ENCODE results near the gene RNASE13. TPM values are rescaled to one million over a fixed set of nuclear protein-coding genes. Genes with fewer than 3 reads are reported as not detected.

RNASE13 gene, protein sequence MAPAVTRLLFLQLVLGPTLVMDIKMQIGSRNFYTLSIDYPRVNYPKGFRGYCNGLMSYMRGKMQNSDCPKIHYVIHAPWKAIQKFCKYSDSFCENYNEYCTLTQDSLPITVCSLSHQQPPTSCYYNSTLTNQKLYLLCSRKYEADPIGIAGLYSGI
- not detected in 5 replicates for total RNA-seq (2022; extraction: Qiagen RNA extraction)

DNA sequence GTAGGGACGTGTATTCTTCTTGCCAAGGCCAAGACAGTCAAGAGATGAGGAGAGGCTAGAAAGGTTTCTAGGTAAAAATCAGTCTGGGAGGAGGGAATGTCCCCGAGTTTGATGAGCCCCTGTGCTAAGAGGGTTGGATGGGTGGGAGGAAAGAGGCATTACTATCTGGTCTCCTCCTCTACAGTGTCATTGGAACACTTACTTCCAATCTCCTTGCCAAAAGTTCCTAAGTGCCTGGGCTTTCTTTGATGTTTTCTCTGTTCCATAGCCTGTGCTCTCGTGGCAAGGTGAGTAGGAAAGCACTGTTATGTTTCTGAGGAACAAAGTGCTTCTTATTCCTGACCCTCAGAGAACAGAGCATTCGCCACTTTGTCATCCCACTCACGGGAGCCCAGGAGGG lies at the start of gene RNASE13:
TSS of gene RNASE13 (minus strand) at position 101 of the 400 bp plus-strand sequence. CDS start 519 bp downstream, outside the sequence.

DNA sequence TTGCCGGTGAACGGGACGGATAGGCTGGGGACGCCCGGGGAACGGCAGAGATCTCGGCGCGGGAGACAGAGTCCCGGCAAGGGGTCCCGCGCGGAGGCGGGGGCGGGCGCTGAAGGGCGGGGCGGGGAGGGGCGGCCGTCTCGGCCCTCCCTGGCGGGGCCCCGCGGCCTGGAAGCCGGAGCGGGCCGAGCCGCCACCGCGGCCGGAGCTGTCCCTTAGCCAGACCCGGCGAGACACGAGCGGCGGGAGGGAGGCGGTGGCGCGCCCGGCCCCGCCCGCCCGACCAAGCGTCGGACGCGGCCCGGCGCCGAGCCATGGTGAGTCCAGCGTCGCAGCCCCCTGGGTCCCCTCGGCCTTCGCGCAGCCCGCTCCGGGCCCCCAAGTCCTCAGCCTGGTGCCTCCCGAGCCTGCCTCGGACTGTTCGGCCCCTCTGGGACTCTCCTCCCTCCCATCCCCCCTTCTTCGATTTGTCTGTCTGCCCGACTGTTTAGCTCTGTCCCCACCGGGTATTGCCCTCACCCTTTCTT lies 35.5 kb upstream of the RNASE13 start, which contains the start of gene ARHGEF40:
TSS of gene ARHGEF40 (plus strand) at position 222 of the 527 bp plus-strand sequence. CDS start at position 315, 93 bp downstream.

GRCh38 chr14:21057803-21058675 lies 23.4 kb upstream of the RNASE13 start, which contains the start of gene RNASE8:
TSS of gene RNASE8 (plus strand) at chr14:21057822. CDS start at chr14:21057893, 71 bp downstream.

GRCh38 chr14:21041676-21042433 lies 7.2 kb upstream of the RNASE13 start, which contains the start of gene RNASE7:
TSS of gene RNASE7 (plus strand) at chr14:21042362. CDS start at chr14:21042993, 631 bp downstream.

GRCh38 chr14:21029917-21030316 lies 4.7 kb downstream of the RNASE13 start, which contains the start of gene TPPP2:
TSS of gene TPPP2 (plus strand) at chr14:21030217. CDS start at chr14:21030582, 365 bp downstream.

DNA sequence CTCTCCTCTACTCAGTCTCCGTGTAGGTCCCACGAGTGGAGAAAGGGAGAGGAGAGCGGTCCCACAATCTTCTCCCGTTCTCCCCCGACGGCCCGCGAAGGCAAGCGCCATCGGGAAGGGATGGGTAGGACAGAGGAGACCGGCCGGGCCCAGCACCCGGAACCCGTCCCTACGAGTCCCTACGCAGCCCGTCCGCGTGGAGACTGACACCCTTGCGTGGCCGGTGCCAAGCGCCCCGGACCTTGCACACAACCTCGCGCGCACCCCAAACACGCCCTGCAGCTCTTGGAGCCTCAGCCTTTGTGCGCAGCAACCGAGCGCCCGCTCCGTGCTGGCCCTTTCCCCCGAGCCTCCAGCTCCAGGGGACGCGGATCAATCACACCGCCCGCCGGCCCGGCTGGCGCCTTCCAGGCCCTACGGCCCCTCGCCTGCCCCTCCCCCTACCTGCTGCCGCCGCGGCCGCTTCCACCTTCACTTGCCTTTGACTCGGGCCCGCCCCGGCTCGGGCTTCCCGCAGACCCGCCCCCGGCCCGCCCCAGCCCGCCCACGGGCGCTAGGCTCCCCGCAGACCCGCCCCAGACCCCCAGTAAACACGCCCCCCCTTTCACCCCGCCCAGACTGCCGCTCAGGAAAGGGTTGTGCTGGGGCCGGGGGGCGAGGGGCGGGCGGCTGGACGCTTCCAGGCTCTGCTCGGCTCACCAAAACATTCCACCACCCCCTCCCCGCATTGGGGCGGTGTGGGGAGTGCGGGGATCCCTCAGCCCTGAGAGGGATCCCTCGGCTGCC lies 9.8 kb downstream of the RNASE13 start, which contains the start of gene NDRG2:
TSS of gene NDRG2 (minus strand) at position 477 of the 786 bp plus-strand sequence. CDS start 1,746 bp downstream, outside the sequence.

DNA sequence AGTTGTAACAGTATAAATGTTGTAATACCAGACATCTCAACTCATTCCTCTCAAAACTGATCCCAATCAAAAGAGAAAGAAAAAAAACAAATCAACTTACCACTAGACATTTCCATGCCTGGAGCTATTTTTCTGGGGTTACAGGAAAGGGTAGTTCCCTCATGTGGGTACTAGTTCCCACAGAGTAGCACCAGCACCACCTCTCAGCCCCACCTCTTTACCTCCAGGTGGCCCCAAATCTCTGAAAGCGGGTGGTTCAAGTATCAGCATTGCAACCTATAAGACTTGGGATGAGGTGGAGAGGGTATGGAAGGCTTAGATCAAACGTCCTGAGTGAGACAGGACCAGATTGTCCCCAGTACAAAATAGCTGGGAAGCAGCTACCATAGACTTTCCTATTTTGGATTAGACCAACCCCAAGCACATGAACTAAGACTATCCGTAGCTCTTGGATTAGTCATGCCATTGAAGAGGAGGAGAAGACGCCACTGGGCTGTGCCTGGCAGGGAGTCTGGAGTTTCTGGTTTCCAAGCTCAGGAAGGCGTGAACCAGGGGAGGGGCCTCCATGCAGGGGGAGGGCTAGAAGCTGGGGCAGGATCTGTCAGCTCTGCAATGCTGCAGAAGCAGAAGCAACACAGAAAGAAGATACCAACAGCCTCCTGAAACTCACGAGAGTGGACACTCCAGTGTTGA lies 35.8 kb downstream of the RNASE13 start, which contains the start of gene SLC39A2:
TSS of gene SLC39A2 (plus strand) at position 620 of the 693 bp plus-strand sequence. CDS start 154 bp downstream, outside the sequence.

DNA sequence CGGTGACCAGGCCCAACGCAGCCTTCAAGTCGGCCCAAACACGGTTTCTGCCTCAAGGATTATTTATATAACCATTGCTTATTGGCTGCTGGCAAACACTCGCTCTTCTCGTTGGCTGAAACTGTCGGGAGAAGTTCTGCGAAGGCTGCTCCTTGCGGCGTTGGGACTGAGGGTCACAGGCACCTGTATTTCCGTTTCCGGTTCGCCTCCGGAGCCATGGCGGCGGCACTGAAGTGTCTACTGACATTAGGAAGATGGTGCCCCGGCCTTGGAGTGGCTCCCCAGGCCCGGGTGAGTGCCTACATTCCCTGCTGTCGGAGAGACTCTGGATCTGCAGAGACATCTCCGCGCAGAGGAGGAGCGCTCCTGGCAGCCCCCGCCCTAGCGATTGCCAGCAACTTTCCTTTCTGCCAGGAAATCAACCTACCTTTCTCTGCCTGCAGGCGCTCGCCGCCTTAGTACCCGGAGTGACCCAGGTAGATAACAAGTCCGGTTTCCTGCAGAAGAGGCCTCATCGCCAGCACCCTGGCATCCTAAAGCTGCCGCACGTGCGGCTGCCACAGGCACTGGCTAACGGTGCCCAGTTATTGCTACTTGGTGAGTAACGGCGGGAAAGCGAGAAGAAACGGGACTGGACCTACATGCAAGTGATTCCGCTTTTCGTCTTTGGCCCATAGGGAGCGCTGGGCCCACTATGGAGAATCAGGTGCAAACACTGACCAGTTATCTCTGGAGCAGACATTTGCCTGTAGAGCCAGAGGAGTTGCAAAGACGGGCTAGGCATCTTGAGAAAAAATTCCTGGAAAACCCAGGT lies 44.6 kb downstream of the RNASE13 start, which contains the start of gene METTL17:
TSS of gene METTL17 (plus strand) at position 194 of the 814 bp plus-strand sequence. CDS start at position 217, 23 bp downstream.

Other genes with a start within 250 kb of the RNASE13 start
- gene RNASE1, start 232.0 kb downstream of the RNASE13 start, total RNA-seq (2022; extraction: Qiagen RNA extraction): 0.15 to 0.45 TPM (median 0.30 TPM) in 5 replicates
- gene RNASE3, start 143.4 kb downstream of the RNASE13 start, total RNA-seq (2022; extraction: Qiagen RNA extraction): not detected in 5 replicates
- not detected in 5 replicates for gene RNASE2, start 79.3 kb downstream of the RNASE13 start, total RNA-seq (2022; extraction: Qiagen RNA extraction)
- 64.2 to 74.5 TPM (median 71.2 TPM) in 5 replicates for gene METTL17, start 44.8 kb downstream of the RNASE13 start, total RNA-seq (2022; extraction: Qiagen RNA extraction)
- gene SLC39A2, start 35.5 kb downstream of the RNASE13 start, total RNA-seq (2022; extraction: Qiagen RNA extraction): not detected in 5 replicates
- 2.1 to 3.3 TPM (median 2.6 TPM) in 5 replicates for gene NDRG2, start 9.7 kb downstream of the RNASE13 start, total RNA-seq (2022; extraction: Qiagen RNA extraction)
- gene TPPP2, start 4.6 kb downstream of the RNASE13 start, total RNA-seq (2022; extraction: Qiagen RNA extraction): not detected in 5 replicates
- not detected in 5 replicates for gene RNASE7, start 7.6 kb upstream of the RNASE13 start, total RNA-seq (2022; extraction: Qiagen RNA extraction)
- gene RNASE8, start 23.0 kb upstream of the RNASE13 start, total RNA-seq (2022; extraction: Qiagen RNA extraction): not detected in 5 replicates
- 6.1 to 9.8 TPM (median 9.0 TPM) in 5 replicates for gene ARHGEF40, start 35.5 kb upstream of the RNASE13 start, total RNA-seq (2022; extraction: Qiagen RNA extraction)
- 16.2 to 30.7 TPM (median 28.5 TPM) in 5 replicates for gene ZNF219, start 63.8 kb upstream of the RNASE13 start, total RNA-seq (2022; extraction: Qiagen RNA extraction)
- gene TMEM253, start 66.3 kb upstream of the RNASE13 start, total RNA-seq (2022; extraction: Qiagen RNA extraction): 0.90 to 1.1 TPM (median 0.96 TPM) in 5 replicates
- gene OR5AU1, start 121.3 kb upstream of the RNASE13 start, total RNA-seq (2022; extraction: Qiagen RNA extraction): not detected in 5 replicates
- gene HNRNPC, start 234.6 kb upstream of the RNASE13 start, total RNA-seq (2022; extraction: Qiagen RNA extraction): 867 to 980 TPM (median 927 TPM) in 5 replicates
- 0.15 to 0.39 TPM (median 0.25 TPM) in 5 replicates for gene RPGRIP1, start 245.3 kb upstream of the RNASE13 start, total RNA-seq (2022; extraction: Qiagen RNA extraction)

Data from A549 treated with dexamethasone at 1 μM for 4 hours (cell line).